ENCODE results near the gene SMO. TPM values are rescaled to one million over a fixed set of nuclear protein-coding genes. Genes with fewer than 3 reads are reported as not detected.
A peak's percentile ranks its signal among the peaks of the same experiment; 100 is the strongest.

Gene SMO
- total and polyA plus RNA-seq, 9 of the 15 experiments (the other 6 are each of a cell fraction or from before 2014, with no cell fraction given), result 0.05 to 0.13 (median 0.10) TPM; not detected in 5

DNA sequence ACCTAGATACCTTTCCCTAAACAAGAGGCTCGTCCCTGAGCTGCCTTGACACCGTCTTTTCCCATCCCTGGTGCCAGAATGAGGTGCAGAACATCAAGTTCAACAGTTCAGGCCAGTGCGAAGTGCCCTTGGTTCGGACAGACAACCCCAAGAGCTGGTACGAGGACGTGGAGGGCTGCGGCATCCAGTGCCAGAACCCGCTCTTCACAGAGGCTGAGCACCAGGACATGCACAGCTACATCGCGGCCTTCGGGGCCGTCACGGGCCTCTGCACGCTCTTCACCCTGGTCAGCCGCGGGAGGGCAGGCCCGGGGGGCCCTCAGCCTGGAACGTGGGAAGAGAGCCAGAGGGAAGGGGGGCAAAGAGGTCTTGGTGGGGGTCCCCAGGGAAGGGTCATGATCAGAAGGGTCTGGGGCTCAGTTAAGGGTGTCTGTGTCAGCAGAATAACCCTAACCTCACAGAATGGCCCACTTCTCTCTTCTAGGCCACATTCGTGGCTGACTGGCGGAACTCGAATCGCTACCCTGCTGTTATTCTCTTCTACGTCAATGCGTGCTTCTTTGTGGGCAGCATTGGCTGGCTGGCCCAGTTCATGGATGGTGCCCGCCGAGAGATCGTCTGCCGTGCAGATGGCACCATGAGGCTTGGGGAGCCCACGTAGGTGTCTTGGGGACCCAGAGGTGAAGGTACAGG is 16.8 kb downstream of the SMO start:
- peak; percentile 24; the same call in 2 of the 3 replicates for ATAC-seq
- H4K20me1 ChIP-seq (replicated peaks; ENCODE audit: control insufficient read depth, insufficient read depth, low read length), result peaks cover 15% of the 10 kb centered on the region
- intact Hi-C loops (cut with micrococcal nuclease) (no loop called here), in situ Hi-C loops (cut with MboI) (no loop called here)
- H3K9me3 ChIP-seq (replicated peaks; ENCODE audit: control insufficient read depth, insufficient read depth, low read depth, low read length), result no peaks in the 10 kb centered on the region
- no peak overlapping the region for H2AFZ ChIP-seq (ENCODE audit: low read depth, low read length)
- DNase-seq (ENCODE audit: extremely low read depth in 1 of 4, low spot score in 3 of 4), result no peak
- no TSS peak for BruUV-seq (replicated peaks)
- peaks cover 2 to 11% of the 10 kb centered on the region in 2 experiments; a peak in 3 of 5 replicates for H3K4me1 ChIP-seq (replicated peaks in 1 of 2; ENCODE audit: control insufficient read depth in 2 of 2, insufficient read depth in 2 of 2, low read length in 2 of 2)
- no peak for FAIRE-seq
- H3K4me2 ChIP-seq (ENCODE audit: insufficient read depth, low read length), result no peak overlapping the region
- H3K79me2 ChIP-seq (ENCODE audit: control insufficient read depth, insufficient read depth, low read length), result no peaks in the 10 kb centered on the region
- 12% methylated on average over 29 of the region's 29 CpGs for WGBS (ENCODE audit: insufficient coverage, low coverage, missing lambda C conversion rate)
- H3K36me3 ChIP-seq (ENCODE audit: control insufficient read depth, insufficient read depth, low read length), result no peaks in the 10 kb centered on the region
- H3K27me3 ChIP-seq (ENCODE audit: control insufficient read depth in 2 of 2, insufficient read depth in 2 of 2, low read length in 2 of 2), result peaks cover 72 to 87% of the 10 kb centered on the region in 2 experiments
- ChIA-PET POLR2A (interaction anchor here (0.7 kb wide), 1 partner anchor 295 kb away, joined by 5 read pairs; no protein-coding TSS in a partner anchor), CTCF (ENCODE audit: low intra/inter-chr PET ratio) (no interaction called here)
- H3K4me3 ChIP-seq, result no peak overlapping the region
- no peak overlapping the region; a peak in 1 of 4 replicates for H3K9ac ChIP-seq (ENCODE audit: insufficient read depth in 1 of 2, low read depth in 2 of 2, low read length in 2 of 2)
- 0 out of 2 replicates have a peak, but pooled peaks have one; percentile 9 for TF ChIP-seq ZNF316 (IDR thresholded peaks at IDR 0.05)
- TF ChIP-seq ETV5 (CRISPR knock-in tag; IDR thresholded peaks at IDR 0.05; ENCODE audit: low read depth), result no peak
- H3K27ac ChIP-seq (ENCODE audit: extremely low read depth, low read depth, low read length), result no peak overlapping the region
- no peaks in the 10 kb centered on the region for H3K9me1 ChIP-seq (ENCODE audit: control insufficient read depth, insufficient read depth, low read length)

DNA sequence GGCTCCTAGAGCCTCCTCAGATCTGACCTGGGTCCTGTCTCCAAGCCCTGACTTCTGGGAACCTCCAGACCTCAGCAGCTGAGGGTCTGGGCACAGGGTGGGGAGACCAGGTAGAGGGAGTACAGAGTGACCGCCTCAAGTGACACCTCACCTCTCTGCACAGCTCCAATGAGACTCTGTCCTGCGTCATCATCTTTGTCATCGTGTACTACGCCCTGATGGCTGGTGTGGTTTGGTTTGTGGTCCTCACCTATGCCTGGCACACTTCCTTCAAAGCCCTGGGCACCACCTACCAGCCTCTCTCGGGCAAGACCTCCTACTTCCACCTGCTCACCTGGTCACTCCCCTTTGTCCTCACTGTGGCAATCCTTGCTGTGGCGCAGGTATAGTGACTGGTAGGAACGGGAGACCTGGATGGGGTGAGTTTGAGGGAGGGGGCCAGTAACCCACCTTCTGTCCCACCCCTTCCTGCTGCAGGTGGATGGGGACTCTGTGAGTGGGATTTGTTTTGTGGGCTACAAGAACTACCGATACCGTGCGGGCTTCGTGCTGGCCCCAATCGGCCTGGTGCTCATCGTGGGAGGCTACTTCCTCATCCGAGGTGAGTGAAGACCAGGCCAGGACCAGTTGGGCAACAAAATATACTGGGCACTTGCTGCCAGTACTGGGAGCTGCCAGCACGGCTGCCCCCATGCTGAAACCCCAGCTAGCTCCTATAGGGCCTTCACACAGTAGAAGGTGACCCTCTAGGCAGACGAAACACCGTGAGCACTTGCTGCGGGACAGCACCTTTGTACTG is 17.8 kb downstream of the SMO start:
- ChIA-PET CTCF (ENCODE audit: low intra/inter-chr PET ratio) (no interaction called here), POLR2A (interaction anchor here (0.8 to 1.5 kb wide), 2 partner anchors 8 to 12 kb away, joined by 3 to 5 read pairs; no protein-coding TSS in a partner anchor)
- H3K9ac ChIP-seq (ENCODE audit: insufficient read depth in 1 of 2, low read depth in 2 of 2, low read length in 2 of 2), result no peak overlapping the region
- WGBS (ENCODE audit: insufficient coverage, low coverage, missing lambda C conversion rate), result 3% methylated on average over 18 of the region's 18 CpGs
- no peak overlapping the region for H3K27ac ChIP-seq (ENCODE audit: extremely low read depth, low read depth, low read length)
- no peak for FAIRE-seq
- H3K9me3 ChIP-seq (replicated peaks; ENCODE audit: control insufficient read depth, insufficient read depth, low read depth, low read length), result no peaks in the 10 kb centered on the region
- H3K4me1 ChIP-seq (replicated peaks in 1 of 2; ENCODE audit: control insufficient read depth in 2 of 2, insufficient read depth in 2 of 2, low read length in 2 of 2), result peaks cover 5 to 13% of the 10 kb centered on the region in 2 experiments; a peak in 3 of 5 replicates
- H4K20me1 ChIP-seq (replicated peaks; ENCODE audit: control insufficient read depth, insufficient read depth, low read length), result peaks cover 15% of the 10 kb centered on the region
- peaks cover 73 to 89% of the 10 kb centered on the region in 2 experiments for H3K27me3 ChIP-seq (ENCODE audit: control insufficient read depth in 2 of 2, insufficient read depth in 2 of 2, low read length in 2 of 2)
- intact Hi-C loops (cut with micrococcal nuclease) (no loop called here), in situ Hi-C loops (cut with MboI) (no loop called here)
- no peaks in the 10 kb centered on the region for H3K9me1 ChIP-seq (ENCODE audit: control insufficient read depth, insufficient read depth, low read length)
- H2AFZ ChIP-seq (ENCODE audit: low read depth, low read length), result no peak overlapping the region
- BruUV-seq (replicated peaks), result no TSS peak
- H3K4me3 ChIP-seq, result no peak overlapping the region
- ATAC-seq, result no peak
- H3K4me2 ChIP-seq (ENCODE audit: insufficient read depth, low read length), result no peak overlapping the region
- H3K79me2 ChIP-seq (ENCODE audit: control insufficient read depth, insufficient read depth, low read length), result no peaks in the 10 kb centered on the region
- peak in 1 of 4 experiments; percentile 11 for DNase-seq (ENCODE audit: extremely low read depth in 1 of 4, low spot score in 3 of 4)
- H3K36me3 ChIP-seq (ENCODE audit: control insufficient read depth, insufficient read depth, low read length), result no peaks in the 10 kb centered on the region
- TF ChIP-seq ZNF57 (CRISPR knock-in tag; IDR thresholded peaks at IDR 0.05) (no peak), NR3C1 (CRISPR knock-in tag; IDR thresholded peaks at IDR 0.05) (no peak), CEBPG (CRISPR knock-in tag; IDR thresholded peaks at IDR 0.05) (no peak), CEBPG (tag; conservative IDR thresholded peaks at IDR 0.05 in 1 of 2, IDR thresholded peaks at IDR 0.05 in 1 of 2) (no peak), SRSF3 (IDR thresholded peaks at IDR 0.05; ENCODE audit: insufficient read depth, low read length) (no peak)
- TF ChIP-seq, protein P1, sequence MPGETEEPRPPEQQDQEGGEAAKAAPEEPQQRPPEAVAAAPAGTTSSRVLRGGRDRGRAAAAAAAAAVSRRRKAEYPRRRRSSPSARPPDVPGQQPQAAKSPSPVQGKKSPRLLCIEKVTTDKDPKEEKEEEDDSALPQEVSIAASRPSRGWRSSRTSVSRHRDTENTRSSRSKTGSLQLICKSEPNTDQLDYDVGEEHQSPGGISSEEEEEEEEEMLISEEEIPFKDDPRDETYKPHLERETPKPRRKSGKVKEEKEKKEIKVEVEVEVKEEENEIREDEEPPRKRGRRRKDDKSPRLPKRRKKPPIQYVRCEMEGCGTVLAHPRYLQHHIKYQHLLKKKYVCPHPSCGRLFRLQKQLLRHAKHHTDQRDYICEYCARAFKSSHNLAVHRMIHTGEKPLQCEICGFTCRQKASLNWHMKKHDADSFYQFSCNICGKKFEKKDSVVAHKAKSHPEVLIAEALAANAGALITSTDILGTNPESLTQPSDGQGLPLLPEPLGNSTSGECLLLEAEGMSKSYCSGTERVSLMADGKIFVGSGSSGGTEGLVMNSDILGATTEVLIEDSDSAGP (CRISPR knock-in tag; IDR thresholded peaks at IDR 0.05), result no peak
- TF ChIP-seq, protein P2, sequence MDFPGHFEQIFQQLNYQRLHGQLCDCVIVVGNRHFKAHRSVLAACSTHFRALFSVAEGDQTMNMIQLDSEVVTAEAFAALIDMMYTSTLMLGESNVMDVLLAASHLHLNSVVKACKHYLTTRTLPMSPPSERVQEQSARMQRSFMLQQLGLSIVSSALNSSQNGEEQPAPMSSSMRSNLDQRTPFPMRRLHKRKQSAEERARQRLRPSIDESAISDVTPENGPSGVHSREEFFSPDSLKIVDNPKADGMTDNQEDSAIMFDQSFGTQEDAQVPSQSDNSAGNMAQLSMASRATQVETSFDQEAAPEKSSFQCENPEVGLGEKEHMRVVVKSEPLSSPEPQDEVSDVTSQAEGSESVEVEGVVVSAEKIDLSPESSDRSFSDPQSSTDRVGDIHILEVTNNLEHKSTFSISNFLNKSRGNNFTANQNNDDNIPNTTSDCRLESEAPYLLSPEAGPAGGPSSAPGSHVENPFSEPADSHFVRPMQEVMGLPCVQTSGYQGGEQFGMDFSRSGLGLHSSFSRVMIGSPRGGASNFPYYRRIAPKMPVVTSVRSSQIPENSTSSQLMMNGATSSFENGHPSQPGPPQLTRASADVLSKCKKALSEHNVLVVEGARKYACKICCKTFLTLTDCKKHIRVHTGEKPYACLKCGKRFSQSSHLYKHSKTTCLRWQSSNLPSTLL (IDR thresholded peaks at IDR 0.05), result no peak

Measured in K562 (cell line).